ENCODE measurements around the gene CUX1.

- TF ChIP-seq CTCF (IDR thresholded peaks at IDR 0.05; ENCODE audit: borderline replicate concordance, extremely low read depth, low read length, poor library complexity, severe bottlenecking), result no peak
- no peak for TF ChIP-seq EZH2 (IDR thresholded peaks at IDR 0.05; ENCODE audit: borderline replicate concordance, low read depth, low read length, severe bottlenecking)
These were observed 35.0 kb upstream of the CUX1 start for GRCh38 chr7:101782476-101782875.
